ENCODE measurements around the gene MAPKAP1.
A peak's percentile ranks its signal among the peaks of the same experiment; 100 is the strongest.

DNA sequence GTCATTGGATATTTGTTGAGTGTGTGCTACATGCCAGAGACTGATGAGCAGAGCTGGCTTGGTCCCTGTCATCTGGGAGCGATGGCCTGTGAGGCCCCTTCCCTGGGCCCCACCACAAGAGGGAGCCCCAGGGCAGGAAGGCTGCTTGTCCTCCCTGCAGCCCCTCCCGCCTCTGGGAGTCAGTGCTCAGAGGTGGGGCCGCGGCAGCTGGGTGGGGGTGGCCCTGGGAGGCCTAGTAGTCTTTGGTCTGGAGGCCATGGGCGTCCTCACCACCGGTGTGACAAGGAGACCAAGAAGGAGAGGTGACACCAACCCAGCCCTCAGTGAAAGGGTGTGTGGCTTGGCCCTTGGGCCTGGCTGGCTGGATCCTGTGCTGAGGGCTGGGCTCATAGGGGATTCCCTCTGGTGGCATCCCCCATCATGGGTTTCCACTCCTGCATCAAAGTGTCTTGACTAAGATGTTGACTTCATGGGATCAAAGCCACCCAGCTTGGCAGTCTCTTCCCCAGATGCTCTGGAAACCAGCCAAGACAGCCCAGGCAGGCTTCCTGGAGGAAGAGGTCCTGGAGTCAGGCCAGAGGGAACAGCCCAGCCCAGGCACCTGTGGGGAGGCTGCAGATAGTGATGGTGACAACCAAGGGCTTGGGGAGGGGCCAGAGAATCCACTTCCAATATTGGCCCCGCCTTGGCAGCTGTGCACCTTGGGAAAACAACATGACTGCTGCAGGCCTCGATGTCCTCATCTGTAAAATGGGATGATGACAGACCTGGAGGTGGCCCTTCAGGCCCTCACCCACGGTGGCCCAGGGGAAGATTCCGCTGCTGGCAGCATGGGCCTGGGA is 278.7 kb downstream of the MAPKAP1 start:
- TF ChIP-seq, protein P1, sequence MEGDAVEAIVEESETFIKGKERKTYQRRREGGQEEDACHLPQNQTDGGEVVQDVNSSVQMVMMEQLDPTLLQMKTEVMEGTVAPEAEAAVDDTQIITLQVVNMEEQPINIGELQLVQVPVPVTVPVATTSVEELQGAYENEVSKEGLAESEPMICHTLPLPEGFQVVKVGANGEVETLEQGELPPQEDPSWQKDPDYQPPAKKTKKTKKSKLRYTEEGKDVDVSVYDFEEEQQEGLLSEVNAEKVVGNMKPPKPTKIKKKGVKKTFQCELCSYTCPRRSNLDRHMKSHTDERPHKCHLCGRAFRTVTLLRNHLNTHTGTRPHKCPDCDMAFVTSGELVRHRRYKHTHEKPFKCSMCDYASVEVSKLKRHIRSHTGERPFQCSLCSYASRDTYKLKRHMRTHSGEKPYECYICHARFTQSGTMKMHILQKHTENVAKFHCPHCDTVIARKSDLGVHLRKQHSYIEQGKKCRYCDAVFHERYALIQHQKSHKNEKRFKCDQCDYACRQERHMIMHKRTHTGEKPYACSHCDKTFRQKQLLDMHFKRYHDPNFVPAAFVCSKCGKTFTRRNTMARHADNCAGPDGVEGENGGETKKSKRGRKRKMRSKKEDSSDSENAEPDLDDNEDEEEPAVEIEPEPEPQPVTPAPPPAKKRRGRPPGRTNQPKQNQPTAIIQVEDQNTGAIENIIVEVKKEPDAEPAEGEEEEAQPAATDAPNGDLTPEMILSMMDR (IDR thresholded peaks at IDR 0.05): peak; percentile 74
- no peak for TF ChIP-seq ZFX (IDR thresholded peaks at IDR 0.05; ENCODE audit: borderline replicate concordance)

All from 22Rv1 (cell line).